Suprapubic skin (tissue), 4 donors: ENCODE data around the gene TRMU. TPM values are rescaled to one million over a fixed set of nuclear protein-coding genes. Genes with fewer than 3 reads are reported as not detected.
"Not testable (repeated sequence)": the region's sequence is repeated elsewhere in the genome, so short reads cannot be mapped to it uniquely, and the experiment has no call there.

Experiments
- DNase-seq, 2 donors: peaks; one replicate each; pipeline ENCODE4 v3.0.0-alpha.2; 2019; ENCODE audit warnings: low spot score in 2 of 2
- H3K27ac ChIP-seq: fragments of 200-600 bp; sonication (generic); one replicate; pipeline ENCODE4 v1.5.1; 2019
- H3K27me3 ChIP-seq: fragments of 200-600 bp; sonication (generic); one replicate; pipeline ENCODE4 v1.5.1; 2019
- H3K36me3 ChIP-seq: fragments of 200-600 bp; sonication (generic); one replicate; pipeline ENCODE4 v1.5.1; 2019
- H3K4me1 ChIP-seq: fragments of 200-600 bp; sonication (generic); one replicate; pipeline ENCODE4 v1.5.1; 2019
- H3K4me3 ChIP-seq: fragments of 200-600 bp; sonication (generic); one replicate; pipeline ENCODE4 v1.5.1; 2019; ENCODE audit warnings: mild to moderate bottlenecking
- H3K9me3 ChIP-seq: fragments of 200-600 bp; sonication (generic); one replicate; pipeline ENCODE4 v1.5.1; 2019
- CTCF ChIP-seq, 2 donors: fragments of 200-600 bp in 1 of 2; fragments of 450-650 bp in 1 of 2; sonication (generic) in 1 of 2; IDR thresholded peaks; one replicate each; pipeline ENCODE4 v1.5.1; 2016 to 2019; ENCODE audit warnings: antibody characterized with exemption in 2 of 2, mild to moderate bottlenecking in 1 of 2, moderate library complexity in 1 of 2
- EP300 ChIP-seq: sonication (generic); formaldehyde crosslinking; IDR thresholded peaks from one replicate; pipeline ENCODE4 v1.6.1; 2017; ENCODE audit warnings: antibody characterized with exemption
- POLR2A ChIP-seq, 2 donors: fragments of 450-650 bp; IDR thresholded peaks; one replicate each; pipeline ENCODE4 v1.6.1; 2017; ENCODE audit warnings: antibody characterized with exemption in 2 of 2, mild to moderate bottlenecking in 2 of 2, moderate library complexity in 2 of 2
- POLR2AphosphoS5 ChIP-seq, 3 donors: sonication (generic); formaldehyde crosslinking; IDR thresholded peaks; one replicate each; pipeline ENCODE4 v1.6.1; 2017; ENCODE audit warnings: antibody characterized with exemption in 3 of 3
- WGBS: methylation state at CpG from one replicate; pipeline ENCODE4 v1.1.5; 2018; 5-methylcytosine and 5-hydroxymethylcytosine counted together
- total RNA-seq, 4 donors: library from RNA; depleted of rRNA; stranded (reverse); fragments of >200 nt; gene quantifications; one replicate each; pipeline ENCODE4 v1.1.0, GENCODE V29; 2016

Gene TRMU
- total RNA-seq, 4 donors from 2014 or later, result 28.3 to 109 (median 40.9) TPM

GRCh38 chr22:46394622-46395021 is 59.1 kb downstream of the TRMU start:
- no peak overlapping the region for H3K27ac ChIP-seq

DNA sequence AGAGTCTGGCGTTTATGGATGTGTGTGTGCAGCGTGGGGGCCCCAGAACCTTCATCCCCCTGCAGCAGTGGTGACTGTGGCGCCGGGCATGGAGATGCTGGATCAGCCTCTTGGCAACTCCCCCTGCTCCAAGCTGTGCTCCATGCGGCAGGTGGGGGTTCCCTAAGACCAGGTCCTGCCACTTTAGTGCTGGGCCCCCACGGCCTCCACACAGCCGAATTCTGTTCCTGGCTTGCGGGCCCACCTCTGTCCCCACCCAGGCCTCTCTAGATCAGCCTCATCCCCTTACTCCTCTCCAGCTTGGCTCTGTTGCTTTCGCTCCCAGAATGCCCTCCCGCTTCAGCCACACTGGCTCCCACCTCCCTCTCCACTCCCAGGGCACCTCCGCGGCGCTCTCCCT is 59.6 kb downstream of the TRMU start:
- WGBS, result 92% methylated on average over 12 of the region's 13 CpGs
- peaks cover 40% of the 10 kb centered on the region for H3K36me3 ChIP-seq
- no peak overlapping the region for H3K27ac ChIP-seq
- no peak for TF ChIP-seq CTCF (IDR thresholded peaks at IDR 0.05)
- no peak for TF ChIP-seq EP300
- no peak for TF ChIP-seq POLR2A (IDR thresholded peaks at IDR 0.05)
- no peak for TF ChIP-seq POLR2AphosphoS5 (IDR thresholded peaks at IDR 0.05)
- peaks cover 3% of the 10 kb centered on the region for H3K4me1 ChIP-seq
- no peak for DNase-seq
- H3K27me3 ChIP-seq, result no peaks in the 10 kb centered on the region
- H3K4me3 ChIP-seq, result no peak overlapping the region
- H3K9me3 ChIP-seq, result no peaks in the 10 kb centered on the region

More at GRCh38 chr22:46394622-46395021, 59.1 kb downstream of the TRMU start:
- TF ChIP-seq POLR2A (IDR thresholded peaks at IDR 0.05) (no peak), POLR2AphosphoS5 (IDR thresholded peaks at IDR 0.05) (no peak), EP300 (no peak), CTCF (IDR thresholded peaks at IDR 0.05) (no peak)
- no peak for DNase-seq
- Histone ChIP-seq H3K27me3 (no peaks in the 10 kb centered on the region), H3K36me3 (peaks cover 40% of the 10 kb centered on the region), H3K9me3 (no peaks in the 10 kb centered on the region), H3K4me1 (peaks cover 4% of the 10 kb centered on the region), H3K4me3 (no peak overlapping the region)
- 72% methylated on average over 7 of the region's 14 CpGs for WGBS

- not testable (repeated sequence) for H3K27ac ChIP-seq, H3K27me3 ChIP-seq
Measured at GRCh38 chr22:46397049-46397448, 61.5 kb downstream of the TRMU start.

GRCh38 chr22:46397514-46397913 is 62.0 kb downstream of the TRMU start:
- 89% methylated on average over 15 of the region's 18 CpGs for WGBS
- Histone ChIP-seq H3K4me3 (no peak overlapping the region), H3K4me1 (no peaks in the 10 kb centered on the region), H3K27me3 (no peaks in the 10 kb centered on the region), H3K27ac (no peak overlapping the region), H3K36me3 (peaks cover 40% of the 10 kb centered on the region), H3K9me3 (no peaks in the 10 kb centered on the region)
- DNase-seq, result no peak
- no peak for TF ChIP-seq CTCF (IDR thresholded peaks at IDR 0.05)
- no peak for TF ChIP-seq POLR2AphosphoS5 (IDR thresholded peaks at IDR 0.05)
- TF ChIP-seq EP300, result no peak
- TF ChIP-seq POLR2A (IDR thresholded peaks at IDR 0.05), result no peak

More at GRCh38 chr22:46397049-46397448, 61.5 kb downstream of the TRMU start:
- H3K4me3 ChIP-seq, H3K9me3 ChIP-seq, DNase-seq, H3K4me1 ChIP-seq: not testable (repeated sequence)
- WGBS, result 83% methylated on average over 5 of the region's 5 CpGs
- H3K36me3 ChIP-seq, result peaks cover 40% of the 10 kb centered on the region

- Histone ChIP-seq H3K9me3 (no peaks in the 10 kb centered on the region), H3K4me3 (no peak overlapping the region), H3K36me3 (peaks cover 38% of the 10 kb centered on the region), H3K27me3 (no peaks in the 10 kb centered on the region), H3K27ac (no peak overlapping the region), H3K4me1 (no peaks in the 10 kb centered on the region)
- no peak for DNase-seq
- TF ChIP-seq POLR2A (IDR thresholded peaks at IDR 0.05) (no peak), EP300 (no peak), POLR2AphosphoS5 (IDR thresholded peaks at IDR 0.05) (no peak), CTCF (IDR thresholded peaks at IDR 0.05) (no peak)
- WGBS, result 90% methylated on average over 19 of the region's 19 CpGs
Measured at GRCh38 chr22:46397951-46398350, 62.4 kb downstream of the TRMU start.
